ENCODE data around the gene SSU72.
"Not testable (repeated sequence)": the region's sequence is repeated elsewhere in the genome, so short reads cannot be mapped to it uniquely, and the experiment has no call there.

- TF ChIP-seq POLR2A (IDR thresholded peaks at IDR 0.05; ENCODE audit: extremely low read depth, insufficient read length); CTCF (IDR thresholded peaks at IDR 0.05; ENCODE audit: low read depth, low read length); MAX (IDR thresholded peaks at IDR 0.05; ENCODE audit: low read depth, low read length): not testable (repeated sequence)
Measured at GRCh38 chr1:1526476-1526875, 48.2 kb downstream of the SSU72 start.

Data from NB4 (cell line).